NCI-H187 (cell line): ENCODE measurements around the gene SEL1L2.

ENCODE experiments used
- DNase-seq, 2 experiments: peaks; one replicate each; lab custom pipeline; 2025; lab: John Stamatoyannopoulos, UW

The SEL1L2 gene

GRCh38 chr20:13816757-13817156 lies 173.7 kb downstream of the SEL1L2 start:
- DNase-seq: no peak

- no peak for DNase-seq
Observed at GRCh38 chr20:13814672-13815071, 175.7 kb downstream of the SEL1L2 start.

DNA sequence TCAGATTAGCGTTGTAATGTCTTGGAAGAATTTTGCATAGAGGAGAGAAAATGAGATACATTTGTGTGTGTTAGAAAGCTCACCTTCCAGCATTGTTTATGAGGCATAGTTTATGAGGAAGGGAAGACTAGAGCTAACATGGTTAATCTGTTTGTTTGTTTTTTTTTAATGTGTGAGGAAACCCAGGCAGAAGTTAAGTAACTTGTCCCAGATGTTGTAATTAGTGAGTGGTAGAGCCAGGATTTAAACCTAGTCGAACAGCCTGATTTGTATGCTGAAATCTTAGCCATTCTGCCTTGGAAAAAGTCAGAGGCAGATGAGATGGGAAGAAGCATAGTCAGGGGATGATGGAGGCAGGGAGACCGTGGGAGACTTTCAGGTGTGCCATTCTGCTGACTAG lies 176.5 kb downstream of the SEL1L2 start:
- no peak for DNase-seq

GRCh38 chr20:13810446-13810845 lies 180.0 kb downstream of the SEL1L2 start:
- DNase-seq: no peak

DNA sequence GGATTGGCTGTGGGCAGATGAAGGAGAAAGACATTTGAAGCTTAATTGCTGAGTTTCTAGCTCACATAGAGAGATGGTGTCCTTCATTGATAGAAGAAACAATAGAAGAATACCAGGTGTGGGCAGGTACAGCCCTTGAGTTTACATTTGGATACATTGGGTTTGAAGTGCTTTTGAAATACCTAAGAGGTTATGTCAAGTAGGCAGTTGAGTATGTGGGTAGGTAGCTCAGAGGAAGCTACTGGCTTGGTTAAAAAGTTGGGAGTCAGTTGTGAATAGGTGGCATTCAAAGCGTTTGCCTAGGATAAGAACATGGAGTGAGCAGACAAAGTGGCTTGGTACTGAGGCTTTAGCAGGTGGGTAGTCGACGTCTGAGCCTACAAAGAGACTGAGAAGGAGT lies 180.6 kb downstream of the SEL1L2 start:
- DNase-seq: peak; percentile 11 to 25

DNA sequence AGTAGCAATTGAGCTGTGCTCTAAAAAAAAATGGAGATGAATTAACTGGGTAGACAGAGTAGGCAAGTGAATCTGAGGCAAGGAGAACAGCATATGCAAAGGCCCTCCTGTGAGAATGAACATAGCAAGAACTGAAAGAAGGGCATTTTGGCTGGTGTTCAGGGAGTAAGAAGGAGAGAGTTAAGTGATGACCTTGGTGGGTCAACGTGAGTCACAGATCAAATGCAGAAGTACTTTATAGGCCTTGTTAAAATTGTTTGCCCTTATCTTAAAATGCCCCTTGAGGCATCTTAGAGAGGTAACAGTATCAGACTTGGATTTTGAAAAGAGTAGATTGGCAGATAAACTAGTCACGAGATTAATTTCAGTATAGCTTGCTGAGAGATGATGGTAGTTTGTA lies 181.0 kb downstream of the SEL1L2 start:
- DNase-seq: no peak

DNA sequence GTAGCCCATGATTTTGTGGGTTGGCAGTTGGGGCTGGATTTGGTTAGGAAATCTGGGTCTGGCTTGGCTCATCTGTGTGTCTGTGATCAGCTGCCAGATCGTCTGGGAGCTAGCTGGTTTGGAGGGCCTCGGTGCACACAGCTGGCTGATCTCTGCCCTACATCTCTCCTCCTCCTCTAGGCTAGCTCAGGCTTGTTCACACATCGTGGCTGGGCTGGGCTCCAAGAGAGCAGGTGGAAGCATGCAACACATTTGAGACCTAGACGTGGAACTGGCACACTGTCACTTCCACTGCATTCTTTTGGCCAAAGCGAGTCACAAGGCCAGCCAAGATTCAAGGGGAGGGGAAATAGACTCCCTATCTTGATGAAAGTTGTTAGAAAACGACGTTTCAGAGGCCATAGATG lies 189.7 kb downstream of the SEL1L2 start:
- DNase-seq: peak in 1 of 2 experiments; percentile 34

DNA sequence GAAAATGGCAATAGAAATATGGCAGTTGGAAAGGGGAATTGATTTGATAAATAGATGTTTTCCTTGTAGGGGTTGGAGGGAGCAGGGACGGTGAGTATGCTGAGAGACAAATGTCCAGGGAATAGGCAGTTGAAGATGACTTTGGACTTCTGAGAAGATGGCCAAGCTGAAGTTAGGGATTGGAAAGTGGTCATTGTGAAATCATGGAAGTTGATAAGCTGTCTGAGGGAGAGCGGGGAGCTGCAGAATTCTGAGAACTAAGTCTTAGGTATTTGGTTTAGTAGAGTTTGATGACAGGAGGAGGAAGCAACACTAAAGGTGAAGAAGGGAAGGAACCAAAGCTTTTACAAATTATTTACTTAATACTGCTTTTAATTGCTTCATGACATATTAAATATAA lies 190.4 kb downstream of the SEL1L2 start:
- DNase-seq: no peak
